Stimulated activated naive CD8-positive, alpha-beta T cell treated with anti-CD3 and anti-CD28 coated beads, Interleukin-15, Interleukin-2, amounts not matched to agents 100 U/mL and 50 U/mL, for 24 hours (primary cell): ENCODE data around the gene SLC38A5.
"Not testable (repeated sequence)": the region's sequence is repeated elsewhere in the genome, so short reads cannot be mapped to it uniquely, and the experiment has no call there.

ENCODE experiments used
- ATAC-seq: fragments of 150-1000 bp; cut with Tn5 transposase; one replicate; pipeline ENCODE4 v1.10.0; 2021
- DNase-seq: peaks from one replicate; pipeline ENCODE4 v3.0.0; 2021

SLC38A5 gene

DNA sequence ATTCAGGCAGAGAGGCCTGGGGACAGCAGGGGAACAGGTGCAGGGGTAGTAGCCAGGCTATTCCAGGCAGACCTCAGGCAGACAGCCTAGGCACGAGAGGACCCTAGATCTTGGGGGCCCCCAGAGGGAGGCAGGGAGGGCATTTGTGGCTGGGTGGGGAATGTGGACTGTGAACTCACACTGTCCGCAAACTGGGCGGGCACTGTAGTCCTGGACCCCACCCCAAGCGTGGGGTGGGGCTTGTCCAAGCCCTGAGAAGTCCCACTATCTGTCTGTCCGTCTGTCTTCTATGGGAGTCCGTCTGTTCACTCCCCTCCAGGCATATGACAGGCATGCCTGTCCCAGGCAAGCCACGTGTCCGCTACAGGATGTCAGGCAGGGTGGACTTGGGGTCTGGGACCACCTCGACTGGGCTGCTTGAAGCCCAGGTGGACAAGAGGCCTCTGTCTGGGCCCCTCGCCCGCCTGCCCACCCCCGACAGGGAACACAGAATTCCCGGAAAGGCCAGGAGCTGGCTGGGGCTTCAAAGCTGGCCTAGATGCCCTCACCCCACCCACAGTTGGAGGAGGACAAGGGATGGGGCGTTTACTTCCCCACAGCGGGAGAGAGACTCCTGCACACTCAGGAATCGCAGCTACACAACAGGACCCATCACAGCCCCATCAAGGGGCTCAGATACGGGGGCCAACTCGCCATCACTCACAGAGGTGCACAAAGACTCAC is at the start of gene SLC38A5:
SLC38A5 (minus strand) TSS at position 151 of the 723 bp plus-strand sequence. CDS start 2,336 bp downstream, outside the sequence.
- DNase-seq (no peak), ATAC-seq (no peak)

DNA sequence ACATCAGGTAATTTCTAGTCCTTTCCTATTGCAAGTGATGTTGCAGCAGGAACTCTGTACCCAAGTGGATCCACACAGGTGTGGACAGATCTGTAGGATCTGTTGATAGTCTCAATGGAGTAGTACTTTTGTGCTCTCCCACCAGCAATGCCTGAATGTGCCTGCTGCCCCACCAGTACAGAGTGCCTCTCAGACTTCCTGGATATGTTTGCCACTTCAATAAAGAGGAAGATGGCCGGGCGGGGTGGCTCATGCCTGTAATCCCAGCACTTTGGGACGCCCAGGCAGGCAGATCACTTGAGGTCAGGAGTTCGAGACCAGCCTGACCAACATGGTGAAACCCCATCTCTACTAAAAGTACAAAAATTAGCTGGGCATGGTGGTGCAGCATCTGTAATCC is 49.4 kb upstream of the SLC38A5 start:
- DNase-seq, ATAC-seq: not testable (repeated sequence)

- DNase-seq (no peak), ATAC-seq (no peak)
Observed at GRCh38 chrX:48516987-48517386, 46.9 kb upstream of the SLC38A5 start.

- ATAC-seq (no peak), DNase-seq (no peak)
Observed at GRCh38 chrX:48516285-48516684, 46.2 kb upstream of the SLC38A5 start.

DNA sequence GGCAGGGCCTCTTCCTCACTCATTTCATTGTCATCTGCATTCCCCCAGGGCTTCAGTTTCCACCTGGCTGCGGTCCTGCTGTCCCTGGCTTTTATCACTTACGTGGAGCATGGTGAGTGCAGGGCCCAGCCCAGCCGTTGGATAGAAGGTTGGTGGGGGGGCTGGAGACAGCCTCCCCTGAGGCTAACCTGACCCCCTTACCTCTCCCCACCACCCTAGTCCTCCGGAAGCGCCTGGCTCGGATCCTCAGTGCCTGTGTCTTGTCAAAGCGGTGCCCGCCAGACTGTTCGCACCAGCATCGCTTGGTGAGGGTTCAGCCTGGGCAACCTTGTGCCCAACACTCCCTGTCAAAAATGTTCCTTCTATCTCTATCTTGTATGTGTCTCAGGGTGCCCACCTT is 45.8 kb upstream of the SLC38A5 start:
- ATAC-seq (no peak), DNase-seq (no peak)

GRCh38 chrX:48514868-48515460 is 44.9 kb upstream of the SLC38A5 start:
- ATAC-seq: no peak

DNA sequence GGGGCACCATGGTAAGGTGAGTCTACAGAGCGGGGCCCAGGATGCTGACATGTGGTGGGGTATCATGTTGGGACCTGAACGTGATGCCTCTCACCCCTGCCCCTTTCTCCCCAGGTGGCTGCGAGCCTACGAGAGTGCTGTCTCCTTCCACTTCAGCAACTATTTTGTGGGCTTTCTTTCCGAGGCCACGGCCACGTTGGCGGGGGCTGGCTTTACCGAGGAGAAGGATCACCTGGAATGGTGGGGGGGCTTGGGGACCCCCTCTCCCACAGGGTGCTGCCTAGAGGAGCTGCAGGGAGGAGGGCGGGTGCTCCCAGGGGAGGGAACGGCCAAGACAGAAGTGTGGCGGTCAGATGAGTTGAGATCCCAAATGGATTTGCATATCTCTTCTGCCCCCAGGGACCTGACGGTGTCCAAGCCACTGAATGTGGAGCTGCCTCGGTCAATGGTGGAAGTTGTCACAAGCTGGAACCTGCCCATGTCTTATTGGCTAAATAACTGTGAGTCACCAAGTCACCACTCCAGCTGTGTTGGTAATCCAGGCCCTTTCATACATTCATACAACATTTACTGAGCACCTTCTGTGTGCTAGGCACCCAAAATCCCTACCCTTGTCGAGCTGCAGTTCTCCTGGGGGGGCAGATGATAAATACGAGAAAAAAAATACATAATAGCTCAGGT is 44.2 kb upstream of the SLC38A5 start:
- no peak for DNase-seq
- ATAC-seq: no peak

More at GRCh38 chrX:48514868-48515460, 44.9 kb upstream of the SLC38A5 start:
- DNase-seq: no peak

DNA sequence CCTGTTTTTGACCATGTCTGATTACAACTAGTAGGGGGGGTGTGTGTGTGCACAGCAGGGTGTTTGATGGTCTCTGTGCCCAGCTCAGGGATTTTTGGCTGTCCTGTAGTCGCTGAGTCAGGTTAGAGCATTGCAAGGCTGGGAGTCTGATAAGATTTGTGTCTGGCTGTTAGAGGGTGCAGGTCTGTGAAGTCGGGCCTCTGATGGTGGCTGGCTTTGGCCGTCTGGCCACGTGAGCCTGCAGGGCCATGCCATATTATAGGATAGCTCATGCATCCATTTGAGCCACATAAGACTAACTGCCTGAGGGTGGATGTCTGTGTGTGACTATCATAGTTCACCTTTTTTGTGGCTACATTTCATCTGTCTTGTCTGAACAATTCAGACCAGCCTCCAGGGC is 43.6 kb upstream of the SLC38A5 start:
- ATAC-seq (no peak), DNase-seq (no peak)

- no peak for DNase-seq
Observed at GRCh38 chrX:48512371-48512935, 42.4 kb upstream of the SLC38A5 start.

DNA sequence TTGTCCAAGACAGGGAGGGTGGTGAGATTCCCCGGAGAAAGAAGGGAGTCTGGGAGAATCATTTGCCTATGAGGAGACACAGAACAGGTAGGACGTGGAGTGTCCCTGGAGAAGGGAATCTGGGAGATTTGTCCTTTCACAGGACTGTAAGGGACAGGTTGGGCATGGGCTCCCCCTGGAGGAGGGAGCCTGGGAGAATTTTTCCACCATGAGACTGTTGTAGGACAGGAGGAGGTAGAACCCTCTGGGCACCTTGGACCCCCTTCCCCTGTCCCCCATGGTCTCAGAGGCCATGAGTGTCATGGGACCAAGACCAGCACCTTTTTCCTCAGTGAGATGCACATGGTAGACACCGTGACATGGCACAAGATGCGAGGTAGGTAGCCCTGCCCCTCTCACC is 41.5 kb upstream of the SLC38A5 start:
- DNase-seq (no peak), ATAC-seq (no peak)

More at GRCh38 chrX:48512371-48512935, 42.4 kb upstream of the SLC38A5 start:
- ATAC-seq: no peak

- no peak for DNase-seq
- ATAC-seq: peak; percentile 21
Observed at GRCh38 chrX:48509619-48510018, 39.6 kb upstream of the SLC38A5 start.

DNA sequence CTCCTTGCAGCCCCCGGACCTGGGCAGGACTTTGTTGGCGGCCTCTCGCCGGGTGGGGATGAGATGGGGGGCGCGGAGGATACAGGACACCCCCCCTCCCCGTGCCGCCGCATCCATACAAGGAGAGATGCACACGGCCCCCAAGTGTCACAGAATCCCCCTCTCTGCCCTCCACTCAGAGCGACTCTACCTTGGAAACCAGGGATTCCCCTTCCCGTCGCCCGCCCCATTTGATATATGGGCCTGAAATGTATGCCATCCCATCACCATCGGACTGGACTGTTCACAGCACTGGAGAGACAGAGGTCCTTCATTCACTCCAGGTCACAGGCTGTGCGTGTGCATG is 39.2 kb upstream of the SLC38A5 start:
- ATAC-seq (peak; percentile 4), DNase-seq (no peak)

DNA sequence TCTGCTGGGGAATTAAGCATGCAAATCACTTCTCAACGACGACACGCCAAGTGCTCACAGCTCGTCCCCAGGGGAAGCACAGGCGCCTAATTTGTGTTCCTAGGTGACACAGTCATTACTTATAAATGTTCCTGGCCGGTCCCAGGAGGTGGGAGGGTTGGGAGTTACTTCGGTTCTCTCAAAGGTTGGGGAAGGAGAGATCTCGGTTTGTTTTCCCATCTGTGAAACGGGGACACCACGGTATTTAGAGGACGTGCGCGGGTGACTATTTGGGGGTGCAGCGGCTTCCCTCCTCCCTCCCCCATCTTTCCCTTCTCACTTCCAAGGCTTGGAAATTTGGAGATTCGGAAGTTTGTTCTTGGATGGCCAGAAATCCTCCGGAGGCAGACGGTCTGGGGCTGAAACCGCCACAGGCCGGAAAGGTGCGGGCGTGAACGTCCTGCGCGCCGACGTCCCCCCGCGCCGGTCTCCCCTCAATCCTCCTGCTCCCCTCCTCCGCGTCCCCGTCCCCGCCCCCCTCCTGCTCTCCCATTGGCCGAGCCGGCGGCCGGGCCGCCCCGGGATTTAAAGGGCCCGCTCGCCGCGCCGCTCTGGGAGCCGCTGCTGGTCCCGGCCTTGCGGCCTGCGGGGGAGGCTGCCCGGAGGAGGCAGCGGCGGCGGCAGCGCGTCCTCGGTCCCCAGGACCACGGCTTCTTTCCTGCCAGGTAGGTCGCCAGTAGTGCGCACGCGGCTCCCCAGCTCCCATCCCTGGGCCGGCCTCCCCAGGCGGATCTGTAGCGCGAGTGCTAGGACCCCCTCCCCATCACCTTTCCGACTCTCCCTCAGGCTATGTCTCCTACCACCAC is 38.6 kb upstream of the SLC38A5 start, which contains the start of gene PORCN:
PORCN (plus strand) TSS at position 593 of the 845 bp plus-strand sequence. CDS start 829 bp downstream, outside the sequence.
- ATAC-seq (peak; percentile 92), DNase-seq (peak; percentile 84)

DNA sequence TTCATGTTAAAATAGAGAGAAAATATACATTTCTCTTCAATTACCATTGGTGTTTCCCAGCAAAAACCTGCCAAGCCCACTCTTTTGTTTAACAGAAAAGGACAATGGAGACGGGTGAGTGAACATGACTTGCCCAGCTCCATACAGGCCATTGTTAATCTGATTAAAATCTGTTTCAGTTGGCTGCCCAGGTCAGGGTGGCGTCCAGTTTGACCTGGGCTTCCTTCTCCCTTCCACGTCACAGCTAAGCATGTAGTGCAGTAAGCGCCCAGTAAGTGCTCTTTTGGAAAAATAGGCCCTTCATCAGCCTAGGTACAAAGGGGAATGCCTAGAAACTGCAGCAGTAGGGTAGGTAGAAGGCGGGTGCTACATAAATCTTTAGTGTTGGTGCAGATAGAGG is 37.2 kb upstream of the SLC38A5 start:
- DNase-seq: no peak
- no peak for ATAC-seq

DNA sequence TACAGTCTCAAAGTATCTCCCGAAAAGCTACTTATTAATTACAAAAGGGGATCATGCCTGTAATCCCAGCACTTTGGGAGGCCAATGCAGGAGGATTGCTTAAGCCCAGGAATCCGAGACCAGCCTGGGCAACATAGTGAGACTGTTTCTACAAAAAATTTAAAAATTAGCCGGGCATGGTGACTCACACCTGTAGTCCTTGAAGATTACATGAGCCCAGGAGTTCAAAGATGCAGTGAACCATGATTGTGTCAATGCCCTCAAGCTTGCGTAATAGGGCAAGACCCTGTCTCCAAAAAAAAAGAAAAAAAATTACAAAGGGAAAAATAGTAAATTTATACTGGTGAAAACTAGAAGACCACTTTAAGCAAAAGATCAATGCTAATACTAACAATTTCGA is 35.4 kb upstream of the SLC38A5 start:
- DNase-seq: no peak
- ATAC-seq: no peak

GRCh38 chrX:48504261-48504660 is 34.2 kb upstream of the SLC38A5 start:
- DNase-seq (no peak), ATAC-seq (no peak)

DNA sequence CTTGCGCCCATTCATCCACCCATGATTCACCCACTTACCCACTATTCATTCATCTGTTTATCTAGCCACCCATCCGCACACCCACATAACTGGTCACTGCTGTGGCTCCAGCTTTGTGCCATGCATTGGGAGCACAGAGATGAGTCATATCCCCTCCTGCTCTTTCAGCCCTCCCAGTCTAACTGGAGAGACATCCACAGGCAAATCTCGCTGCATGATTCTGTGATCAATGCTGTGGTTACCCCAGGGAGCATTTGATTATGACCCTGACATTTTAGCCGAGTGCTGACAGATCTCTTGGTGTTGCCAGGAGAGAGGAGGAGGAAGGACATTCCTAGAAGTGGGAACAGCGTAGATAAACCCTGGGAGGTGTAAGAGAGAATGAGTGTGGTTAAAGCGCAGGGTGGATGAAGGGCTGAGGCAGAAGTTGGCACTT is 28.3 kb upstream of the SLC38A5 start:
- ATAC-seq (no peak), DNase-seq (no peak)

DNA sequence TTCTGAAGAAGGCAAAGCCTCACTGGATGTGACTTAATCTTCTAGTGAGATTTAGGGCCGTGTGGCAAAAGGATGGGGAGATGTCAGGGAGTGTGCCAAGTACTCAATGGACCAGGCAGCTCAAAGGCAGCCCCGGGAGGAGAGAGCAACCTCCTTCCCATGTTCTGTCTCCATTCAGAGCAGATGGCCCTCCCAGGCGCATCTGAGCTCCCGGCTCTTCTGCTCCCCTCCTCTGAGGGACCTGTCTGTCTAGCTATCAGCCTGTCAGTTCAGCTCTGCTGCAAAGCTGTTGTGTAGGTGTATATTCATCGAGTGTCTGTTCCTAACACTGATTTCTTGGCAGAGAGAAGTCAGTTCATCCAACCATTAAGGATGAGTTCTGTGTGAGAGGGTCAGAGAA is 27.8 kb upstream of the SLC38A5 start:
- ATAC-seq (no peak), DNase-seq (no peak)

GRCh38 chrX:48496660-48497059 is 26.6 kb upstream of the SLC38A5 start:
- DNase-seq (no peak), ATAC-seq (no peak)

DNA sequence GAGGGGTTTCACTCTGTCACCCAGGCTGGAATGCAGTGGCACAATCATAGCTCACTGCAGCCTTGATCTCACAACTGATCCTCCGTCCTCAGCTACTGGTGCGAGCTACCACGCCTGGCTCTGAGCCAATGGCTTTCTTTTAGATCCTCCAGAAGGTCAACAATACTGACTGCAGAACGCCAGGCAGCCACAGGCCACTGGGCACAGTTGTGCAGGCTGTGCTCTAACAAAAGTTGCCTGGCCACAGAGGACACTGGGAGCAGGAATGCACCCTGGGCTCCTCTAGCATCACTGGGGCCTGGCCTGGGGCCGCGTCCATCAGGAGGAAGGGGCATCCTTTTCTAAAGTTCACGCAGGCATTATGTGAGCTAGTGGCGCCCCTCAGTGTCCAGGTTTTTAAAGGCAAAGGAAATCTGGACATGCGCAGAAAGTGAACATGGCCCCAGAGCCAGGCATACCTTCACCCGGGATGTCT is 23.9 kb upstream of the SLC38A5 start:
- DNase-seq (peak; percentile 17), ATAC-seq (no peak)

- ATAC-seq (no peak), DNase-seq (no peak)
Observed at GRCh38 chrX:48492293-48492910, 22.3 kb upstream of the SLC38A5 start.
